HG03097 (cell line): ENCODE results near the gene EDA.
"Not testable (repeated sequence)": the region's sequence is repeated elsewhere in the genome, so short reads cannot be mapped to it uniquely, and the experiment has no call there.

Experiments used
- ATAC-seq: cut with Tn5 transposase; IDR thresholded peaks from one replicate; pipeline ENCODE4 v1.9.1; 2021; ENCODE audit not compliant: unreplicated experiment, low FRiP score

Gene EDA

GRCh38 chrX:69948276-69948797, 332.4 kb downstream of the EDA start:
- no peak for ATAC-seq

GRCh38 chrX:69951753-69952152, 335.8 kb downstream of the EDA start:
- ATAC-seq = no peak

GRCh38 chrX:69959712-69960111, 343.8 kb downstream of the EDA start:
- no peak for ATAC-seq

GRCh38 chrX:69961365-69962072, 345.6 kb downstream of the EDA start:
- ATAC-seq = no peak

GRCh38 chrX:69968950-69969349, 353.0 kb downstream of the EDA start:
- ATAC-seq = no peak

GRCh38 chrX:69969460-69969859, 353.5 kb downstream of the EDA start:
- ATAC-seq = no peak

GRCh38 chrX:69987691-69988090, 371.8 kb downstream of the EDA start:
- ATAC-seq = no peak

GRCh38 chrX:69988955-69989394, 373.1 kb downstream of the EDA start:
- no peak for ATAC-seq

GRCh38 chrX:69991685-69992084, 375.8 kb downstream of the EDA start:
- no peak for ATAC-seq

- ATAC-seq = no peak
Measured at GRCh38 chrX:69993494-69993893, 377.6 kb downstream of the EDA start.

GRCh38 chrX:69995362-69996112, 379.6 kb downstream of the EDA start:
- ATAC-seq = no peak

GRCh38 chrX:69996113-69996468, 380.2 kb downstream of the EDA start:
- no peak for ATAC-seq

- not testable (repeated sequence) for ATAC-seq
Measured at GRCh38 chrX:69998299-69998698, 382.4 kb downstream of the EDA start.

- ATAC-seq = no peak
Measured at GRCh38 chrX:70001269-70001668, 385.4 kb downstream of the EDA start.

- ATAC-seq = no peak
Measured at GRCh38 chrX:70001708-70002341, 385.9 kb downstream of the EDA start.

- ATAC-seq = no peak
Measured at GRCh38 chrX:70007946-70008345, 392.0 kb downstream of the EDA start.

GRCh38 chrX:70009049-70009448, 393.1 kb downstream of the EDA start:
- ATAC-seq = no peak

- no peak for ATAC-seq
Measured at GRCh38 chrX:70009970-70010369, 394.1 kb downstream of the EDA start.

- ATAC-seq = no peak
Measured at GRCh38 chrX:70012756-70013155, 396.8 kb downstream of the EDA start.

- ATAC-seq = no peak
Measured at GRCh38 chrX:70013466-70014381, 397.8 kb downstream of the EDA start.
